Keratinocyte (primary cell): Measurements from ENCODE around the gene BBS1.

Experiments used
- EZH2 ChIP-seq: IDR thresholded peaks from one replicate; pipeline ENCODE4 v1.6.1; 2012; ENCODE audit warnings: inconsistent platforms, mild to moderate bottlenecking, low read length, moderate library complexity
- TF ChIP-seq, protein P1 (sequence below), 3 experiments: IDR thresholded peaks in 1 of 3; conservative IDR thresholded peaks in 1 of 3; optimal IDR thresholded peaks in 1 of 3; 2 replicates in 2 of 3; 3 replicates in 1 of 3; pipeline versions ENCODE3 to v1.5.1; 2011; ENCODE audit warnings: low read length in 3 of 3, mild to moderate bottlenecking in 3 of 3, moderate library complexity in 2 of 3, control low read depth in 1 of 3, inconsistent platforms in 1 of 3; ENCODE audit not compliant: insufficient read depth in 2 of 3; ENCODE audit errors: extremely low read depth in 1 of 3

- no peak for TF ChIP-seq EZH2
- TF ChIP-seq, protein P1, sequence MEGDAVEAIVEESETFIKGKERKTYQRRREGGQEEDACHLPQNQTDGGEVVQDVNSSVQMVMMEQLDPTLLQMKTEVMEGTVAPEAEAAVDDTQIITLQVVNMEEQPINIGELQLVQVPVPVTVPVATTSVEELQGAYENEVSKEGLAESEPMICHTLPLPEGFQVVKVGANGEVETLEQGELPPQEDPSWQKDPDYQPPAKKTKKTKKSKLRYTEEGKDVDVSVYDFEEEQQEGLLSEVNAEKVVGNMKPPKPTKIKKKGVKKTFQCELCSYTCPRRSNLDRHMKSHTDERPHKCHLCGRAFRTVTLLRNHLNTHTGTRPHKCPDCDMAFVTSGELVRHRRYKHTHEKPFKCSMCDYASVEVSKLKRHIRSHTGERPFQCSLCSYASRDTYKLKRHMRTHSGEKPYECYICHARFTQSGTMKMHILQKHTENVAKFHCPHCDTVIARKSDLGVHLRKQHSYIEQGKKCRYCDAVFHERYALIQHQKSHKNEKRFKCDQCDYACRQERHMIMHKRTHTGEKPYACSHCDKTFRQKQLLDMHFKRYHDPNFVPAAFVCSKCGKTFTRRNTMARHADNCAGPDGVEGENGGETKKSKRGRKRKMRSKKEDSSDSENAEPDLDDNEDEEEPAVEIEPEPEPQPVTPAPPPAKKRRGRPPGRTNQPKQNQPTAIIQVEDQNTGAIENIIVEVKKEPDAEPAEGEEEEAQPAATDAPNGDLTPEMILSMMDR (optimal IDR thresholded peaks at IDR 0.05 in 1 of 3, IDR thresholded peaks at IDR 0.05 in 1 of 3, conservative IDR thresholded peaks at IDR 0.05 in 1 of 3; ENCODE audit: extremely low read depth in 1 of 3, insufficient read depth in 2 of 3, low read length in 3 of 3) = no peak
Measured at GRCh38 chr11:66555416-66555815, 45.0 kb downstream of the BBS1 start.
